Anterior cingulate cortex (tissue), 58 donors: ENCODE results near the gene TGM6.

ENCODE experiments used
- DNase-seq, 58 donors: peaks; one replicate each; lab custom pipeline; 2025; lab: John Stamatoyannopoulos, UW

TGM6 gene

DNA sequence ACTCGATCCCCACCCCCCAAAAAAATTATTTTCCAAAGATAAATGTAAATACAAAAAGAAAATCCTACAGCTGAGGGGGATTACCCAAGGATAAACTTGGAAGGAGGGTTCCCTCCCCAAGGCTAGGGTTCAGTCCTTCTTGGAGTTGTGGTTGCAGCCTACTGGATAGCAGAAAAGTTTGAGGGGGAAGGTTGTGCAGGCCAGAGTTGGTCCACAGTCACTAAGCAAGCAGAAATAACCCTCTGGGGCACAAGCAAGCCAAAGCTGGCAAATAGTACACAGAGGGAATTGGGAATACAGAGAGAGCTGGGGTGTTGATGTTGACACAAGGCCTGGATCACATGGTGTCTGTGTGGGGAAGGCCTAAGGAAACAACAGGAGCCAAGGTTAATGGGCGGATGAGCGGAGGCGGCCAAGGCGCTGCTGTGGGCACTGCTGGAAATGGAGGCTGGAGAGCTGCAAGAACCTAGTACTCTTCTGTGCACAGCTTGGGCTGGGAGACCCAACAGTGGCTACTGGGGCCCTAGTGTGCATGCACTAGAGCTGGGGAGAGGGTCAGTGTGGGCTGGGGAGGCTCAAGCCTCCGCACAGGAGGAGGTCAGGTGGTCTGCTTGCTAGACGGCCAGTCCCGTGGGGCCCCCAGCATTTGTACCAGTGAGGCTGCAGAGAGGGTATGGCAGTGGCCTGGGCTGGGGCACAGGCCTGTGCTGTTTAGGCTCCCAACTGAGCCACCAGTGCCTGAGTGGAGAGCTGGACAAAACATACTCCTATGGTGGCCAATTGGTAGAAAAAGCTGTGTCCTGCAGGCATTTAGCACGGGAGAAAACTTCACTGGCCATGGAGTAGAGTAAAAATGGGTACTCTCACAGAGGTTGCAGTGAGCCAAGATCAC, 95.4 kb downstream of the TGM6 start:
- DNase-seq, result no peak

- no peak for DNase-seq
Observed at GRCh38 chr20:2476742-2477615, 96.3 kb downstream of the TGM6 start.

- DNase-seq, result no peak
Observed at GRCh38 chr20:2480381-2480780, 99.7 kb downstream of the TGM6 start.
